K562 (cell line): ENCODE measurements around the gene CFL1. TPM values are rescaled to one million over a fixed set of nuclear protein-coding genes. Genes with fewer than 3 reads are reported as not detected.

ENCODE experiments used
- C11orf30 ChIP-seq: fragments of 450-650 bp; IDR thresholded peaks from 2 replicates; pipeline ENCODE4 v1.6.1; 2016; ENCODE audit warnings: low read depth, mild to moderate bottlenecking
- CC2D1A ChIP-seq: fragments of 450-650 bp; IDR thresholded peaks from 2 replicates; pipeline ENCODE4 v1.6.1; 2017; ENCODE audit warnings: mild to moderate bottlenecking
- EP300 ChIP-seq: IDR thresholded peaks from 2 replicates; pipeline ENCODE4 v1.6.1; 2012; ENCODE audit warnings: low read length, improper control_type of control experiment
- HDAC6 ChIP-seq: IDR thresholded peaks from 2 replicates; pipeline ENCODE4 v1.6.1; 2012; ENCODE audit warnings: low read depth, mild to moderate bottlenecking, control low read depth, inconsistent platforms, low read length, moderate library complexity
- KAT2B ChIP-seq: IDR thresholded peaks from one replicate; pipeline ENCODE4 v1.6.1; 2012; ENCODE audit warnings: low read depth, mild to moderate bottlenecking, control low read depth, inconsistent platforms, low read length, moderate library complexity
- KDM4B ChIP-seq, 2 experiments: fragments of 450-650 bp in 1 of 2; sonication (generic) in 1 of 2; IDR thresholded peaks; 2 replicates each; pipeline ENCODE4 v1.6.1; 2016 to 2017; ENCODE audit warnings: borderline replicate concordance in 2 of 2, antibody characterized with exemption in 1 of 2, low read depth in 1 of 2, mild to moderate bottlenecking in 1 of 2
- MIER1 ChIP-seq: fragments of 450-650 bp; IDR thresholded peaks from 2 replicates; pipeline ENCODE4 v1.6.1; 2016; ENCODE audit warnings: antibody characterized with exemption, mild to moderate bottlenecking, low read depth
- SMAD1 ChIP-seq: fragments of 150-350 bp; IDR thresholded peaks from 2 replicates; pipeline ENCODE4 v1.6.1; 2014; ENCODE audit warnings: low read length, low read depth; ENCODE audit not compliant: partially characterized antibody
- SP2 ChIP-seq: IDR thresholded peaks from 2 replicates; pipeline ENCODE4 v1.6.1; 2011; ENCODE audit warnings: mild to moderate bottlenecking, low read depth, low read length, moderate library complexity; ENCODE audit not compliant: poor library complexity, severe bottlenecking; ENCODE audit errors: extremely low read depth
- ZC3H11A ChIP-seq: IDR thresholded peaks from 2 replicates; pipeline ENCODE4 v1.6.1; 2012; ENCODE audit warnings: low read depth, low read length, improper control_type of control experiment
- ZNF436 ChIP-seq: fragments of 250-450, 450-650 bp; sonication (Bioruptor Pico); formaldehyde crosslinking; IDR thresholded peaks from 2 replicates; pipeline ENCODE4 v1.7.0; 2020; ENCODE audit warnings: mild to moderate bottlenecking
- polyA plus RNA-seq, 8 experiments: library from polyadenylated mRNA; depleted of rRNA in 4 of 8; stranded (reverse) in 5 of 8; unstranded in 3 of 8; fragments of >200 nt; fragmentation: Nextera tagmentation in 2 of 8; fragmentation: Illumina TruSeq in 1 of 8; extraction: Ambion mirVana in 2 of 8; extraction: Trizol in 1 of 8; gene quantifications; 2 replicates each; pipeline versions ENCODE4 v1.2.1 to v1.2.3, GENCODE V29; 2011 to 2014; ENCODE audit warnings: inconsistent platforms in 1 of 8, missing spikeins in 1 of 8
- total RNA-seq, 7 experiments: library from RNA; depleted of rRNA in 6 of 7; stranded (reverse); fragments of >200 nt in 6 of 7; fragmentation: Illumina TruSeq in 2 of 7; extraction: Trizol in 2 of 7; gene quantifications; 2 replicates each; pipeline versions ENCODE4 v1.2.1 to v1.2.3, GENCODE V29; 2011 to 2021; ENCODE audit warnings: low replicate concordance in 1 of 7
- TF ChIP-seq, protein P1 (sequence below): fragments of 450-650 bp; IDR thresholded peaks from 2 replicates; pipeline ENCODE4 v1.6.1; 2016; ENCODE audit warnings: mild to moderate bottlenecking, moderate library complexity
- TF ChIP-seq, protein P2 (sequence below), 2 experiments: fragments of 450-650 bp; conservative IDR thresholded peaks; 2 replicates each; pipeline ENCODE4 v1.6.1; 2017; ENCODE audit warnings: mild to moderate bottlenecking in 2 of 2, moderate library complexity in 2 of 2
- TF ChIP-seq, protein P3 (sequence below): sonication (generic); formaldehyde crosslinking; IDR thresholded peaks from 2 replicates; pipeline ENCODE4 v1.8.1; 2022; ENCODE audit warnings: missing genetic modification reagents

CFL1 gene
- total and polyA plus RNA-seq, 9 of the 15 experiments (the other 6 are each of a cell fraction or from before 2014, with no cell fraction given) = 105 to 1,101 (median 859) TPM

DNA sequence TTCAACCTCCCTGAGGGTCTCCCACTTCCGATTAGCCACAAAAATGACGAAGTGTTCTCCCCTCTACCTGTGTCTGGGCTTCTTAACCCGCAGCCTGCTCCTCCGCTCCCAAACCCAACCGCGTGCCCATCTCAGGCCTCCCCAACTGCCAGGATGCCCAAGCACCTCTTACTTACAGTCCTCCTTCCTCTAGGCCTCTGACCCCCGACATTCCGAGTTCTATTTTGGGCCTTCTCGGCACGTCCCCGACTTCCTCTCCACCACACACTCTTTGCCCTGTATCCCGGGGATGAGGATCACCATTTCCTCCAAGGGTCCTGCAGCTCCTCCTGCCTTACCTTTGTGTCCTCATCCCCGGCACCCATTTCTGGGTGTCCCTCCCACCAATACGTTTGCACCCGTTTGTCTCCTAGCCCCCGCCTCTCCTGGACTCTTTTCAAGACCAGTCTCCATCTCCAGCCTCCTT is 1.9 kb upstream of the CFL1 start (continued):
- TF ChIP-seq, protein P1, sequence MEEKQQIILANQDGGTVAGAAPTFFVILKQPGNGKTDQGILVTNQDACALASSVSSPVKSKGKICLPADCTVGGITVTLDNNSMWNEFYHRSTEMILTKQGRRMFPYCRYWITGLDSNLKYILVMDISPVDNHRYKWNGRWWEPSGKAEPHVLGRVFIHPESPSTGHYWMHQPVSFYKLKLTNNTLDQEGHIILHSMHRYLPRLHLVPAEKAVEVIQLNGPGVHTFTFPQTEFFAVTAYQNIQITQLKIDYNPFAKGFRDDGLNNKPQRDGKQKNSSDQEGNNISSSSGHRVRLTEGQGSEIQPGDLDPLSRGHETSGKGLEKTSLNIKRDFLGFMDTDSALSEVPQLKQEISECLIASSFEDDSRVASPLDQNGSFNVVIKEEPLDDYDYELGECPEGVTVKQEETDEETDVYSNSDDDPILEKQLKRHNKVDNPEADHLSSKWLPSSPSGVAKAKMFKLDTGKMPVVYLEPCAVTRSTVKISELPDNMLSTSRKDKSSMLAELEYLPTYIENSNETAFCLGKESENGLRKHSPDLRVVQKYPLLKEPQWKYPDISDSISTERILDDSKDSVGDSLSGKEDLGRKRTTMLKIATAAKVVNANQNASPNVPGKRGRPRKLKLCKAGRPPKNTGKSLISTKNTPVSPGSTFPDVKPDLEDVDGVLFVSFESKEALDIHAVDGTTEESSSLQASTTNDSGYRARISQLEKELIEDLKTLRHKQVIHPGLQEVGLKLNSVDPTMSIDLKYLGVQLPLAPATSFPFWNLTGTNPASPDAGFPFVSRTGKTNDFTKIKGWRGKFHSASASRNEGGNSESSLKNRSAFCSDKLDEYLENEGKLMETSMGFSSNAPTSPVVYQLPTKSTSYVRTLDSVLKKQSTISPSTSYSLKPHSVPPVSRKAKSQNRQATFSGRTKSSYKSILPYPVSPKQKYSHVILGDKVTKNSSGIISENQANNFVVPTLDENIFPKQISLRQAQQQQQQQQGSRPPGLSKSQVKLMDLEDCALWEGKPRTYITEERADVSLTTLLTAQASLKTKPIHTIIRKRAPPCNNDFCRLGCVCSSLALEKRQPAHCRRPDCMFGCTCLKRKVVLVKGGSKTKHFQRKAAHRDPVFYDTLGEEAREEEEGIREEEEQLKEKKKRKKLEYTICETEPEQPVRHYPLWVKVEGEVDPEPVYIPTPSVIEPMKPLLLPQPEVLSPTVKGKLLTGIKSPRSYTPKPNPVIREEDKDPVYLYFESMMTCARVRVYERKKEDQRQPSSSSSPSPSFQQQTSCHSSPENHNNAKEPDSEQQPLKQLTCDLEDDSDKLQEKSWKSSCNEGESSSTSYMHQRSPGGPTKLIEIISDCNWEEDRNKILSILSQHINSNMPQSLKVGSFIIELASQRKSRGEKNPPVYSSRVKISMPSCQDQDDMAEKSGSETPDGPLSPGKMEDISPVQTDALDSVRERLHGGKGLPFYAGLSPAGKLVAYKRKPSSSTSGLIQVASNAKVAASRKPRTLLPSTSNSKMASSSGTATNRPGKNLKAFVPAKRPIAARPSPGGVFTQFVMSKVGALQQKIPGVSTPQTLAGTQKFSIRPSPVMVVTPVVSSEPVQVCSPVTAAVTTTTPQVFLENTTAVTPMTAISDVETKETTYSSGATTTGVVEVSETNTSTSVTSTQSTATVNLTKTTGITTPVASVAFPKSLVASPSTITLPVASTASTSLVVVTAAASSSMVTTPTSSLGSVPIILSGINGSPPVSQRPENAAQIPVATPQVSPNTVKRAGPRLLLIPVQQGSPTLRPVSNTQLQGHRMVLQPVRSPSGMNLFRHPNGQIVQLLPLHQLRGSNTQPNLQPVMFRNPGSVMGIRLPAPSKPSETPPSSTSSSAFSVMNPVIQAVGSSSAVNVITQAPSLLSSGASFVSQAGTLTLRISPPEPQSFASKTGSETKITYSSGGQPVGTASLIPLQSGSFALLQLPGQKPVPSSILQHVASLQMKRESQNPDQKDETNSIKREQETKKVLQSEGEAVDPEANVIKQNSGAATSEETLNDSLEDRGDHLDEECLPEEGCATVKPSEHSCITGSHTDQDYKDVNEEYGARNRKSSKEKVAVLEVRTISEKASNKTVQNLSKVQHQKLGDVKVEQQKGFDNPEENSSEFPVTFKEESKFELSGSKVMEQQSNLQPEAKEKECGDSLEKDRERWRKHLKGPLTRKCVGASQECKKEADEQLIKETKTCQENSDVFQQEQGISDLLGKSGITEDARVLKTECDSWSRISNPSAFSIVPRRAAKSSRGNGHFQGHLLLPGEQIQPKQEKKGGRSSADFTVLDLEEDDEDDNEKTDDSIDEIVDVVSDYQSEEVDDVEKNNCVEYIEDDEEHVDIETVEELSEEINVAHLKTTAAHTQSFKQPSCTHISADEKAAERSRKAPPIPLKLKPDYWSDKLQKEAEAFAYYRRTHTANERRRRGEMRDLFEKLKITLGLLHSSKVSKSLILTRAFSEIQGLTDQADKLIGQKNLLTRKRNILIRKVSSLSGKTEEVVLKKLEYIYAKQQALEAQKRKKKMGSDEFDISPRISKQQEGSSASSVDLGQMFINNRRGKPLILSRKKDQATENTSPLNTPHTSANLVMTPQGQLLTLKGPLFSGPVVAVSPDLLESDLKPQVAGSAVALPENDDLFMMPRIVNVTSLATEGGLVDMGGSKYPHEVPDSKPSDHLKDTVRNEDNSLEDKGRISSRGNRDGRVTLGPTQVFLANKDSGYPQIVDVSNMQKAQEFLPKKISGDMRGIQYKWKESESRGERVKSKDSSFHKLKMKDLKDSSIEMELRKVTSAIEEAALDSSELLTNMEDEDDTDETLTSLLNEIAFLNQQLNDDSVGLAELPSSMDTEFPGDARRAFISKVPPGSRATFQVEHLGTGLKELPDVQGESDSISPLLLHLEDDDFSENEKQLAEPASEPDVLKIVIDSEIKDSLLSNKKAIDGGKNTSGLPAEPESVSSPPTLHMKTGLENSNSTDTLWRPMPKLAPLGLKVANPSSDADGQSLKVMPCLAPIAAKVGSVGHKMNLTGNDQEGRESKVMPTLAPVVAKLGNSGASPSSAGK = peak; percentile 56; the same call in 1 of the 2 replicates
- TF ChIP-seq HDAC6 (no peak), MIER1 (peak; percentile 57), EP300 (no peak), ZC3H11A (no peak), SP2 (no peak), KAT2B (no peak), ZNF436 (CRISPR knock-in tag) (no peak), SMAD1 (no peak), CC2D1A (peak; percentile 37; the same call in 1 of the 2 replicates), KDM4B (IDR thresholded peaks at IDR 0.05; ENCODE audit: borderline replicate concordance in 2 of 2, low read depth in 1 of 2) (0 out of 4 replicates have a peak, but pooled peaks of 1 of the 2 experiments have one; percentile 4), C11orf30 (no peak)
- TF ChIP-seq, protein P2, sequence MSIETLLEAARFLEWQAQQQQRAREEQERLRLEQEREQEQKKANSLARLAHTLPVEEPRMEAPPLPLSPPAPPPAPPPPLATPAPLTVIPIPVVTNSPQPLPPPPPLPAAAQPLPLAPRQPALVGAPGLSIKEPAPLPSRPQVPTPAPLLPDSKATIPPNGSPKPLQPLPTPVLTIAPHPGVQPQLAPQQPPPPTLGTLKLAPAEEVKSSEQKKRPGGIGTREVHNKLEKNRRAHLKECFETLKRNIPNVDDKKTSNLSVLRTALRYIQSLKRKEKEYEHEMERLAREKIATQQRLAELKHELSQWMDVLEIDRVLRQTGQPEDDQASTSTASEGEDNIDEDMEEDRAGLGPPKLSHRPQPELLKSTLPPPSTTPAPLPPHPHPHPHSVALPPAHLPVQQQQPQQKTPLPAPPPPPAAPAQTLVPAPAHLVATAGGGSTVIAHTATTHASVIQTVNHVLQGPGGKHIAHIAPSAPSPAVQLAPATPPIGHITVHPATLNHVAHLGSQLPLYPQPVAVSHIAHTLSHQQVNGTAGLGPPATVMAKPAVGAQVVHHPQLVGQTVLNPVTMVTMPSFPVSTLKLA (conservative IDR thresholded peaks at IDR 0.05) = no peak
- TF ChIP-seq, protein P3, sequence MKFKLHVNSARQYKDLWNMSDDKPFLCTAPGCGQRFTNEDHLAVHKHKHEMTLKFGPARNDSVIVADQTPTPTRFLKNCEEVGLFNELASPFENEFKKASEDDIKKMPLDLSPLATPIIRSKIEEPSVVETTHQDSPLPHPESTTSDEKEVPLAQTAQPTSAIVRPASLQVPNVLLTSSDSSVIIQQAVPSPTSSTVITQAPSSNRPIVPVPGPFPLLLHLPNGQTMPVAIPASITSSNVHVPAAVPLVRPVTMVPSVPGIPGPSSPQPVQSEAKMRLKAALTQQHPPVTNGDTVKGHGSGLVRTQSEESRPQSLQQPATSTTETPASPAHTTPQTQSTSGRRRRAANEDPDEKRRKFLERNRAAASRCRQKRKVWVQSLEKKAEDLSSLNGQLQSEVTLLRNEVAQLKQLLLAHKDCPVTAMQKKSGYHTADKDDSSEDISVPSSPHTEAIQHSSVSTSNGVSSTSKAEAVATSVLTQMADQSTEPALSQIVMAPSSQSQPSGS = no peak
